ENCODE measurements around the gene MPST.

GRCh38 chr22:36998620-36999351, 20.8 kb upstream of the MPST start:
- TF ChIP-seq POLR2A (IDR thresholded peaks at IDR 0.05; ENCODE audit: low read depth, low read length) (no peak), POLR2AphosphoS5 (IDR thresholded peaks at IDR 0.05; ENCODE audit: low read depth, low read length) (no peak), TAF1 (IDR thresholded peaks at IDR 0.05; ENCODE audit: low read depth, low read length) (no peak), PAX5 (IDR thresholded peaks at IDR 0.05; ENCODE audit: insufficient read depth, low read length, severe bottlenecking) (no peak), SPI1 (IDR thresholded peaks at IDR 0.05; ENCODE audit: low read depth, low read length) (no peak), POU2F2 (IDR thresholded peaks at IDR 0.05; ENCODE audit: low read depth, low read length) (no peak)

Measured in GM12891 (cell line).